NCI-H345 (cell line): ENCODE data around the gene SKIDA1.

Experiments used
- DNase-seq: peaks from one replicate; lab custom pipeline; 2025; lab: John Stamatoyannopoulos, UW

The SKIDA1 gene

DNA sequence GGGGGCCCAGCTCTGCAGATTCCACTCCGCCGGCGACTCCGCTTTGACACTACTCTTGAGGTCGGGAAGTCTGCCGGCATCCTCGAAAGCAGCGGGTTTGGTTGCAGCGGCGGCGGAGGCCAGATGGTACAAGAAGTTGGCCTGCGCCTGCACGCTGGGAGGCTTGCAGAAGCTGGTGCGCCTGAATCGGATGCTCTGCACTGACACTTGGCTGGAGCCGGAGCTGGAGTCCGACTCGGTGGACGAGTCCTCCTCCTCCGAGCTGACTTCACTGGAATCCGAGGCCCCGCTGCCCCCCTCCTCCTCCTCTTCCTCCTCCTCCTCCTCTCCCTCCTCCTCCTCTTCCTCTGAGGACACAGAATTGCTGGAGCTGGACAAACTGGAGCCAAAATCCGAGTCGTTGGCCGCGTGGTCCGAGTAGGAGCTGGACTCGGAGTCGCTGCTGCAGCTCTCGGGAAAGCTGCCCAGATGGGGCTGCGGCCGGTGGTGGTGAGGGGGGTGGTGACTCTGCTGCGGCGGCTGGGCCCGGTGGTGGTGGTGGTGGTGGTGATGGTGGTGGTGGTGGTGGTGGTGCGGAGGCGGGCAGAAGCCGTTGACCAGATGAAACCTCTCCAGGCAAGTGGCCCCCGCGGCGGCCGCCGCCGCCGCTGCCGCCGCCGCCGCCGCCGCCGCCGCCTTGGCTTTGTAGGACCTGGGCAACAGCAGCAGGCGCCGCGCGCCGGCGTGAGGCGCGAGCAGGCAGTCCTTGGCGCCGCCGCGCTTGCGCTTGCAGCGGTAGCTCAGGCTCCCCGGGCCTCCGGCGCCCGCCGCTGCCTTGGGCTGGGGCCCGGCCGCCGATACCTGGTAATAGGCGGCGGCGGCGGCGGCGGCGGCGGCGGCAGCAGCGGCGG, 9.0 kb downstream of the SKIDA1 start:
- DNase-seq, result peak; percentile 54

DNA sequence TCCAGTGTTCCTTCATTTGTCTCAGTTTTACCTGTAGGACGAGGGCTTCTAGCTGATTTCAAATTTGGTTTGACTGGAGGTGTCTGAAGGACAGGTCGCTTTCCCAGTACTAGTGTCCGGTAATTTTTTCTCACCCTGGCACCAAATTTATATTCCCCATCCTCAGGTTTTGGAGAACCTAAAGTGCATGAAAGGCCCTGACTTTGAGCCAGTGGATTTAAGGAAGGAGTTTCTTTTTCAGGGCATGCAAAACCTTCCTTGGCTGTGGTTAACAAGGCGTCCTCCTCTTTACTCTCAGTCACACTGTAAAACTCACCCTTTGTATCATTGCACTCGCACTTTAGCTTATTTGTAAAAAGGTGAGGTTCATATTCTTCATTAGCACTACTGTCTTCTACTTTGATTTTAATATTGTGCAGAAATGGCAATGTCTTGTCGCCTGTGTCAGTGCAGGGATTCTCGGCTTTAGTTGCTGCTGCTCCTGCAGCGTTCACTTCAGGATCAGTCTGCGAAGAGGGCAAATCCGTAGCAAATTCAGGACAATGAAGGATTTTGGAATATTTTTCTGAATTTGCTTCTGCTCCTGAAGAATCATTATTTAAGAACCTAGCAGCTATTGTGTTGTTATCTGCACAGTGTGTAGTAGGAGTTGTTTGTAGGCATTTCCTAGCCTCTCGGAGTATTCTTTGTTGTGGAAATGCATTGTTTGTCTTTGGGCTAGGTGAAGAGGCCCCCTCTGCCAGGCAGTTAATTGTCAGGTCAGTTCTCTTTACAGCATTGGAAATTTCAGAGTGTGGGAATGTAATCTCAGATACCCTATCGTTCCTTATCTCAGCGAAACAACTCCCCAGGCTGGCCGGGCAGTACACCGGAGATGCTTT, 9.9 kb downstream of the SKIDA1 start:
- DNase-seq, result no peak

DNA sequence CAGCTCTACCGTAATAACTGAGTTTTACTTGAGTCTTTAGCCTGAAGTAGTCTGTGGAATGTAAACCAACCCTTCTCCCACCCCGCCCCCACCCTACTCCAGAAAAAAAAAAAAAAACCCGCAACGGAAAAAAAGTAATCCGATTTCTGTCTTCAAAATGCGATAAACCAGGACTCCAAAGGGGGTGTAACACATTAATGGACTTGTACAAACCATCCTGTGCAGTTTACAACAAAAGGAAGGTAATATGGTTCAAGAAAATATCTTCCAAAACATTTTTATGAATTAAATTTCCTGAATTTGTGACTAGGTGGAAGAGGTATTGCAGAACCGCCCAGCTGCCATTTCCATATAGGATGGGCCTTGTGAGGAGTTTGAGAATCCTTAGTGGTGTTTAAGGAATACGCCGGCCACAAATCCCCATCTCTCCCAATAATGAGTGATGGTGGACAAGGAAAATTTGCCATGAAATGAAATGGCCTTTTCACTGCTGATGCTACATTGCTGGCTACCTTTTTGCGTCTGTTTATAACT, 10.6 kb downstream of the SKIDA1 start:
- DNase-seq, result no peak

DNA sequence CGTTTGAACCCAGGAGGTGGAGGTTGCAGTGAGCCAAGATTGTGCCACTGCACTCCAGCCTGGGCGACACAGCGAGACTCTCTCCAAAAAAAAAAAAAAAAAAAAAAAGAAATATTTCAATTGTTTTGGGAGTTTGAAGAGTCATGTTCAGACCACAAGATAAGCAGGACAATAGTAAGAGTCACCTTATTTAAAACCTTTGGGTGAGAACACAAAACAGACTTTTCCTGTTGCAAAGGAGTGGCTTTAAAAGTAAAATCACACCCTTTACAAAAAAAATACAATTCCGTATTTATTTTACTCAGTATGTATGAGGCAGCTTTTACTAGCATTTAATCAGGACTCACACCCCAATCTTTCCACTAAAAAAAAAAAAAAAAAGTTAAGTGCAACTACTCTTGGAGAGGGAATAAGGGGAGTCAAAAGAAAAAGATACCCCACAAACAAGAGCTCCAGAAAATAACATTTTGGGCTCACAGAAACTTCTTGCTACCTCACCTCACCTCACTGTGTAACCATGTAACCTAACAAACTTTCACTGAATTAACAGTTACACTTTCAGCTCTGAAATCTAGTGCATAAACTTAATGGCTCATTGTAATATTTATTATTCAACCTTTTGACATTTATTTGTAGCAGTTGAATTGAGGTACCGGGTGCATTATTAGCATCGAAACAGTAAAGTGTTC, 11.2 kb downstream of the SKIDA1 start:
- DNase-seq, result no peak

DNA sequence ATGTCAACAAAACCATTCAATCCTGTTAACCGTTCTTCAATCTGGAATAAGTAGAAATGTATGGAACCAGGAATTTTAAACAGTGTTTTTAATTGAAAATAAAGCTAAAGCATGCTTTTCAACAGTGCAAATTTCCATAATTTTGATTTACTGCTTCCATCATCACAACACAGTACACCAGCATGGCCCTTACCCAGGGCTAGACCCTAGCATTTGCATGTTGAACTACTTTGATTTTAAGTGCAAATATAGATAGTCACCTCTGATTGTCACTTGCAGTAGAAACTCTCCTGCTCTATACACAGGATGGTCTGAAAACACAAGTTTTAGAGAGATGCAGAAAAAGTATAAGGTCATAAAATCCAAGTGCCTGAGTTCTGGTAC, 12.1 kb downstream of the SKIDA1 start:
- no peak for DNase-seq

DNA sequence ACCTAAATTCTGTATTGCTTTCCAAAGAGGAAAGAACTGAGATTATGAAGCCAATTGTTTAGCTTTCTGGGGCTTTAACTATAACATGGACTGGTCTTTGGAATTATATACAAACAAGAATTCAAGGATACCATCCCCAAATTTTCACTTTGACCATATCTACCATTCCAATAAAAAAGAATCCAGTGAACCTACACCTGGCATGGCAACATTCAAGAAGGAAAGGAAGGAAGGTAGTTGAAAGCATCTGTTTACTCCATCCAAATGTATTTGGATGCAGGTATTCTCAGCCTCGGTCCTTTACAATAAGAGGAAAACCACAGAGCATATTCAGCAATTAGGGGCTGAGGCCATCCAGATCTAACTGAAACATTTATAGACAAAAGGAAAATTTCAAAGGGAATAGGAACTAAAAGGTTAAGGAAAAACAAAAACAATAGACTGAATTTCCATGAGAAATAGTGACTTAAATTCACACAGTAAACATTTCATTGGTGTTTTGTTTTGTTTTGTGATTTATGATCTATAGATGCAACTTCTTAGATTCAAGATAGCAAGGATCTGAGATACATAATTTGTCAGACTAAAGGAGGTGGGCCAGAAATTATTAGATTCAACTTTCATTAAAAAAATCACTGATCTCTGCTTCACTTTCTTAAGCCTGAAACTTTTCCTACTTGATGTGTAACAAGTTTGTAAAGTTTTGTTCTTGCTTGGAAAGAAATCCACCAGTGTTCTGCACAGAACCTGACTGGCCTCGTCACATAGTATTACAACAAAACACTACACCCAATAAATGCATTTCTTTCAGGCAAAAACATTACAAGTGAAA, 12.7 kb downstream of the SKIDA1 start:
- DNase-seq, result no peak

DNA sequence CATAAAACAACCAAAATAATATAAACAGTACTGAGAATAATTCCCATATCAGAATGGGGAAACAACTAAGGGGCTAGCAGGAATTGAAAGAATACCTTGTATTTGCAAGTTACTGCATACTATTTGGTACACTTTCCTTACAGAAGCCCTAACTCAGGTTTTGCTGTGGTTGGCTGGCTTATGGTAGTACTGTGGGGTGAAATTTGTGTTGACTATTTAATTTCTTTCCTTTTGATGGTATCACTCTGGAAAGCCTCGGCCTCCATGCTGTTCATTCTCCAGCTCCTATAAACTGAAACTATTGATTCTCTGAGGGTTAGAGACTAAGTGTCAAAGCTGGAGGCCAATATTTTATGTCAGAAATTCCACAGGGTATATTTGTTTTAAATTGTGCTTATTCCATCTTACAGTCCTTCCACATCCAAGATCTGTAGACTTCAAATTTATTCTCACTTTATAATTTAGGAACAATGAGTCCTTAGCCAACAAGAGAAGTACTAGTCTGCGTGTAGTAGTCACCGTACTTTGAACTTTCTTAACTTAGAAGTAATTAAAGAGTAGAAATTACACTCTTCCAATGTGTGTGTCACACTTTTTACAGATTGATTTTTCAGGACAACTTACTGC, 13.4 kb downstream of the SKIDA1 start:
- no peak for DNase-seq

DNA sequence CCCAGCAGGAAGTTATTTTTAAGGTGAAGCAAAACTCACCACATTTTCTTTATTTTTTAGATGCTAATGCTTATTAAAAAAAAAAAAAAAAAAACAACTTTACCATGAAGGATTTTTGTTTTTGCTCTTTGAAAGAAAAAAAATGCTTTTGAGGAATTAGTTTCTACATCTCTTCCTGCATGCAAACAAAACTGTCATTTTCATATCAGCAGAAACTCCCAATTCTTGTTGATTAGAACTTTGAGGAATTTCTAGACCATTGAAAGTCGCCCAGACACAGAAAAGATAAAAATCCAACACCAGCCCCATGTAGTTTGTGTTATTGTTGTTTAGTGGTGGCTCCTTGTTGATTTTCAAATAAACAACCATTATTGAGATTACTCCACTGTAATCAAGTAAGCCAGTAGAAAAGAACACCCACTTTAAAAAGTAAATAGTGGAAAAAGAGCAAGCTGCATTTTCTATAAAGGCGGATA, 14.3 kb downstream of the SKIDA1 start:
- no peak for DNase-seq

DNA sequence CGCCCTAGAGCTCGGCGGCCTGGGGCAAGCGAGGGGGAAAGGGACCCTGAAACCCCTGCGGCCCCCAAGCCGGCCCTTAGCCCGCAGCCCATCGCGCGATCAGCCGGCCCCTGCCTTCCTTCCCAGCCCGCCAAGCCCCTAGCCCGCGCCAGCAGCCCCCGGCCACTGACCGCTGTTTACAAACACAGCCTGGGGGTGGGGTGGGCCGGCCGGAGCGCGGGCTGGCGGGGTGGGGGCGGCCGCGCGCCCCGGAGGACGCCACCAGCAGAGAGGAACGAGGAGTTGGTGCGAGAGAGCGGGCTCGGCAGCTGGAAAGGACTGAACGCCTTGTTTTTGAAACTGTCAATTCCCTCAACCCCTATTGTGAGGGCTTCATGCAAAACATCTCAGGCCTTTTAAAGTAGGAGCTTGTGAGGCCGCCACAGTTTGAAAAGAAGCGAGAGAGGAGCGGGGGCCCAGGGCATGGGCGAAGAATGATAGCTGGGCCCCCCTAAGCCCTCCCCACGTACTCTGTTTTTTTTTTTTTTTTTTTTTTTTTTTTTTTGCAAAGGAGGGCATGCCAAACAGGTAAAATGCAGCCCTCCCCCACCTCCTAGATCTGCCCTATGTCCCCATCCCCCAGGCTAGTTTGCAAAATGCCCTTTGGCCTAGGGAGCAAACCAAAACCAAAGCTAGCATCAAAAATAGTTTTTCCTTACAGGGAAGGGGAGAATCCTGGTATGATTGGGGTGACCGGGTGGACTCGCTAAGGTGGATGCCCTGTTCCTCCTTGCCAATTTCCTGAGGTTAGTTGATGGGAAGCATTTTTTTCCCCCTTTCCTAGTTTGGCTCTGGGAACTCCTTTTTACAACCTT, 15.0 kb downstream of the SKIDA1 start:
- DNase-seq, result no peak

DNA sequence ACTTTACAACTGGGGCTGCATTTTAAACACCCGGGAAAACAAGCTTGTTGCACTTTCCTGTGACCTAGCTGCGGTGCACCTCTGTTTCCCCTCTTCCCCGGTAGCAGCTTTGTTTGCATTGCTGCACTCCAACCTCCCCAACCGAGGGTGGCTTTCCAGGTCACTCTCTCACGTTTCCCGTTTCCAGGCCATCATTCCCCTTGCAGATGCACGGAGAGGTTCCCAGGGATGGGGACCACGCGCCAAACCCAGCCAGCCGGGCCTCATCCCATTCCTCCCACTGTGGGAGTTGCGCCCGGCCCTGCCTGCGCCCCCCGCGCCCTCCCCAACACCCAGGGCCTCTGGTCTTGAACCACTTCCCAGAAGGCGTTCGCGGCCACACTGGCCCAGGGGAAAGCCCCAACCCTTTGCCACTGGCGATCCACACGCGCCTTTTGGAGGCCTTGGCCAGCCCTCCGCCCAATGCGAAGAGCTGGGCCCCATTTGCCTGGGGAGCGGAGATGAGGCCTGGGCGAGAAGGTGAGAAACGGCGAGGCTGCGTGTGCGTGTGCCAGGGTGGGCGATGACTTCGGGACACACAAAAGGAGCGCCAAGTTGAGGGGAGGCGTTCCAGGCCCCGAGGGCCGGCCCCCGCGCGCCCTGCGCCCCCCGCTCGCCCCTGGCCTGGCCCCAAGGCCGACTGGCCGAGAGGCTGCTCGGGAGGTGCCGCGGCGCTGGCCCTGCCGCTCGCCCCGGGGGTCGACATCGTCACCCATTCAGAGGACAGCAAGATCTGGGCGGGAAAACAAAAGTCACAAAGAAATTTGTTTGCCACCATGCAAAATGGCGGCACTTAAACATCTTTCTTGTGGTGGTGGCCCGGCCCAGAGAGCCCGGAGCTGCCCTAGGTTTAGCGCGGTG, 15.9 kb downstream of the SKIDA1 start:
- DNase-seq, result no peak

DNA sequence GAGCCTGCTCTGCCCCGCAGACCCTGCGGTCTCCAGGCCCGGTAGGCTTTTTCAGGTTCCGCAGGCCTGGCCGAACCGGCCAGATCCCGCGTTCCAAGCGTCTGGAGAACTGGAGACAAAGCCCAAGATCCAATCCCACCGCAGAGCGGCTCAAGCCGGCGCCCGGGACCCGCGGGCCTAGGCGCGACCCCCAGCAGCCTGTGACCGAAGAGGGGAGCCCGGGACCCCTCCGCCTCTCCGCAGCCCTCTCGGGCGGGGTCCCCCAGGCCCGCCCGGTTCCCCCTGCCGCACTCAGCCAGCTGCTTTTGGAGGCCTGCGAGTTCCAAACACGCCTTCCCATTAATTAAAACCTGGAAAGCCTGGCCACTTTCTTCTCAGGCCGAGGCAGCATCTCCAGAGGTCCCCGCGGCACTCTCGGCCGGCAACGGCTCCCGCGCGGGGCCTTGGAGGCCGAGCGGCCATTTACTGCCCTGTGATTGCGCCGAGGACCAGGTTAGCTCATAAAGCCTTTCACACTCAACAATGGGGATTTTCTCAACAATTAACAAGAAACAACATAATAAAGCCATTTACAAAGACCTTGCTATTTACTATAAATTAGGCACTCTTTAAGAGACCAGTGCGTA, 16.7 kb downstream of the SKIDA1 start:
- no peak for DNase-seq

DNA sequence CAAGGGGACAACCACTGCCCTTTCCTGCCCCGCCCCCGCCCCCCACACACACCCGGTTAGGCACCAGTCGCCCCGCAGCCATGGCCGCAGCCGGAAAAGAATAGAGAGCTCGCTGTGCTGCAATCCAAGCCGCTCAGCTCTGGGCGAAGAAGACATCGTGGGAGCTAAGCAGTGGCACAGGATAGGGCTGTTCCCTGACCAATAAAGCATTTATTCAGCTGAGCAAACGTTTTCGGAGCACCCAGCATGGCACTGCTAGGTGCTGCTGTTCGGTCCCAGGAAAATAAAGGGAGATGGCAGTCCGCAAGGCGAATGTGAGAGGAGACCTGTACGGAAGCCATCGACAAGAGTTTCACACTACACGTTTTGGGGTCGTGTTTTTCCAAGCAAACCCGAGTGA, 18.3 kb downstream of the SKIDA1 start:
- no peak for DNase-seq

DNA sequence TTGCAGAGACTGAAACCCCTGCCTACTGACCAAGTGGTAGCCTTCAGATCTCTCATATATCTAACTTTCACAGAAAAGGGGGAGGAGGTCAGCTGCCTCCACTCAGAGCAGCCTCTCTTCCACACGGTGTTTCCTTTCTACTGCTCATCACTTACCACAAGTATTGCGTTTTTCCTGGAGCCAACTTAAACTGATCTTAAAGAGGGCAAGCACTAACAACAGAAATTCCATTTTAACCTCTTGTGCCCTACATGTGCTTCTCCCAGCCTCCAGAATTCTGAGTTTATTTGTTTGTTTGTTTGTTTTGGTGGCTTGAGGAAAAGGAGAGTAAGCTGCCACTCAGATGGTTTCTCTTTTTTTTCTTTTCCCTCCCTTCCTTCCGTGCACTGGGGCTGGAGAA, 19.1 kb downstream of the SKIDA1 start:
- no peak for DNase-seq

DNA sequence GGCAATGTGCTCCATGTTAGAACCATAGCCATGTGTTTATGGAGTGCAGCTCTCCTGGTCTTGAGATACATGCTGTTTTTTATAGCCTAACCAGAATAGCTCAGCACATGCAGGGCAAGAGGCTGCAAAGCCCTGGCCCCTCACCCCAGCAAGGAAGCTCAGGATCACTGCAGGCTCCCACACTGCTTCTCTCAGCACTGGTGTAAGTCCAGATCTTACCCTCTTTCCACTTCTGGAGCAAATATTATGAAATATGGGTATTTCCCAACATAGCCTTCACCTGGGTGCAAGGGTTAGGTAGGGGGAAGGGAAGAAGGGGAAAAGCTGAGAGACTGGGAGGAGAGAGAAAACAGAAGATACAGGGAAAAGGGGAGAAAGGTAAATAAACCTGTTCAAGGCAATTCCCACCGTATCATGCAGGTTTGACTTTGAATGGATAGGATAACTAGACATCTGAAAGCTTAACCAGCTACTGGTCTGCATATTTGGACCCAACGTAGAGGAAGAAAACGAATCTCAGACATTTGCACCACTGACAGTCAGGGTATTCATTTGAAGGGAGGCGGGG, 19.7 kb downstream of the SKIDA1 start:
- DNase-seq, result no peak

DNA sequence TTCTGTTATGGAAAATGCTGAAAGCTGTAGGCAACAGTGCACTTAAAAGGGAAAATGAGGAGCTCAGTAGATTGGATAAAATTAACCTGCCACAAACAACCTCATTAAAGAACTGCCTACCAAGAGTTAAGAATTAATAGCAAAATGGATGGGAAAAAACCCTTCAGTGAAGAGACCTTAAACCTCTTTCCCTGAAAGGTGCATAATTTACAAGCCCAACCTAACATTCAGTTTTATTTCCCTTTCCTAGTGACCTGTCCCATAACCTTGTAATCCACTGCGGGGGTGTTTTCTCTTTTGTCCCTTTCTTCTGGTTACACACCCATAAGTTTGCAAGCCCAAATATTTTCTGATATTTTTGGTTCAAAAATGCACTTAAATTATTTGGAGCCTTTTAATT, 21.9 kb downstream of the SKIDA1 start:
- no peak for DNase-seq

DNA sequence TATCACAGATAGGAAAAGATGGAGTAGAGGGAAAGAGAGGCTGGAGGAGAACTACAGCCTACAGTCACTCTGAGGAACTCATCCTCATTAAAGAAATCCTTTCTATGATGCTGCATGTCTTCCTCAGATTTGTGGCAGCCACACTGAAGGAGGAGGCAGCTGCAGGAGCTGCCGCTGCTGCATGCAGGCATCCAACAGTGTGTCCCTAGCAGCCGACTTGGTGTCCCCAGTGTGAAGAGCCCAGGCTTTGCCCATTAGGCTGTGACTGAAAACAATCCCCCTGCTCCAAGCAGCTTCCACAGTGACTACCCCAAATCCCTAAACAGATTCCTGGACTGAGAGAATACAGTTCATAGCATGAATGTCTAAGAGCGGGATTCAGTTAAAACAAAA, 23.1 kb downstream of the SKIDA1 start:
- no peak for DNase-seq

DNA sequence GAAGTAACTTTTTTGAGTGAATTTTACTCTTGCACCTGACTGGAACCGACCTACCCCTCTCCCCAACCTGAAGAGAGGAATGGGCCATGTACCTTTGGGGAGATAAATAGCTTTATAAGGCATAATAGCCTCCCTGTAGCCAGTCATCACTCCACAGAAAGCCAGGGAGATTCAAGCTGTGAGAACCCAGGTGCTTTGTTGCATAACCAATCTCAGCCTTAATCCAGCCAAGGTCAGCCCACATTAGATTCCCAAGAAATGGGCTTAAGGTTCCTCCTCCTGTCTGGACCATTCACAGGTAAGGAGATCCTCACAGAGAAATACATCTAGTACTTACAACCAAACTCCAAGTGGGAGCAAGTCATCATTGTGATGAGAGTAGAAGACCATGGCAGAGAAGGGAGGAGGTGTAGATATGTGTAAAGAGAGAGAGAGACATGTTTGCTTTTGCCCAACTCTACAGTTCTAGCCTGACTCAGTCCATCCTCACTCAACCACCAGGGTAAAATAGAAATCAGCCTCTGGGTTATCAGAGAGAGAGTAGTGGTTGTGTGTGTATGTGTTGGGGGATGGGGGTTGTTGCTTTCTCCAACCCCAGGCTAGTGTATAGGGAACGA, 23.6 kb downstream of the SKIDA1 start:
- DNase-seq, result no peak

DNA sequence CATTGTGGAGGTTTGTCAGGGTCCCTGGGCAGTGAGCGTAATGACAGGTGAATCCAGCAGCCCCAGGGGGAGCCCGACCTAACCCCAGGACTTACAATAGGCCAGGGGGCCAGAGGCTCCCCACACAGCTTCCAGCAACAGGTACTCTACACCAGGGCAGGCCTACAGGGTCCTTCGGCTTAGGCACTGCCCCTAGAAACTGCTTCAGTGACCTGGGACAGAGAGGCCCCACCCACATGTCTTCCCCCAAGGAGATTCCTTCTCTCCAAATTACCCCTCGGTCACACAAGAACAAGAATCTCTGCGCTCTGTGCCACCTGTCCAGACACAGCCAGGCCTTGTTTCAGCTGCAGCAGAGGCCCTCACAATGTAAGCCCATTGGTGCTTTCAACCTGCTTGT, 24.4 kb downstream of the SKIDA1 start:
- DNase-seq, result no peak
